Activated T-cell treated with anti-CD3 and anti-CD28 coated beads for 4 hours (primary cell): Measurements from ENCODE around the gene AIFM3.
"Not testable (repeated sequence)": the region's sequence is repeated elsewhere in the genome, so short reads cannot be mapped to it uniquely, and the experiment has no call there.

ENCODE experiments used
- DNase-seq: peaks from one replicate; pipeline ENCODE4 v3.0.0-alpha.2; 2020

AIFM3 gene

DNA sequence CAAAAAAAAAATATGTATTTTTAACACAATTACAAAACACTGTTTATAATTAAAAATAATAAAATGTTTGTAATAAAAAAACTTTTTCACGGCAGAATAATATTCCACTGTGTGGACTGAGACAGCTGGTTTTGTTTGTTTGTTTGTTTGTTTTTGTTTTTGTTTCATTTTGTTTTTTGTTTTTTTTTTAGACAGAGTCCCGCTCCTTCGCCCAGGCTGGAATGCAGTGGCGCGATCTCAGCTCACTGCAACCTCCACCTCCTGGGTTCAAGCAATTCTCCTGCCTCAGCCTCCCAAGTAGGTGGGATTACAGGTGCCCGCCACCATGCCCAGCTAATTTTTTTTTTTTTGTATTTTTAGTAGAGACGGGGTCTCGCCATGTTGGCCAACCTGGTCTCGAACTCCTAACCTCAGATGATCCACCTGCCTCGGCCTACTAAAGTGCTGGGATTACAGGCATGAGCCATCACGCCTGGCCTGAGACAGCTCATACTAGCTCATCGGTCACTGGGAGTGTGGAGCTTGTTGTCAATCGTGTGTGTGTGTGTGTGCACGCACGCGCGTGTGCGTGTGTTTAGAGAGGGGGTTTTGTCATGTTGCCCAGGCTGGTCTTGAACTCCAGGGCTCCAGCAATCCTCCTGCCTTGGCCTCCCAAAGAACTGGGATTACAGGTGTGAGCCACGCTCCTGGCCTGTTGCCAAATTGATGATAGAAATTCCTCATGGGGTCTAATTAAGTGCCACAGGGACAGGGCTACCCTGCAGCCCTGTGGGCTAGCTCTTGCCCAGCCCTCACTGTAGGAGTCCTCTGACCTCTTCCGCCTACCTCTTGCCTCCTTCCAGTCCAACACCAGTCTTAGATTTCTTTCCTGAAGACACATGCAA is 7.2 kb upstream of the AIFM3 start:
- no peak for DNase-seq

DNA sequence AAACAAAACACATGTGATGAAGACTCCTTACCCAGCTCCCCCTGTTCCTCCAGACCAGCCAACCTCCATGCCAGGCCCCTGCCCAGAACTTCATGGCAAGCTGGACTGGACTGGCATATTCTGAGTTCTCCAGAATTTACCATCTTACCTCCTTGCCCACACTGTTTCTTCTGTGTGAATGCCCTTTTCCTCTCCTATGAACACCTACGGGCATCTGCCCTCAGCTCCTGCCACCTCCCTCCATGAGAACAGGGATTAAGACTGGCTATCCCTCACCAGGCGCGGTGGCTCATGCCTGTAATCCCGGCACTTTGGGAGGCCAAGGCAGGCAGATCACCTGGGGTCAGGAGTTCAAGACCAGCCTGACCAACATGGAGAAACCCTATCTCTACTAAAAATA is 6.4 kb upstream of the AIFM3 start:
- DNase-seq, result no peak

- DNase-seq, result no peak
Observed at GRCh38 chr22:20962491-20962945, 4.5 kb upstream of the AIFM3 start.

DNA sequence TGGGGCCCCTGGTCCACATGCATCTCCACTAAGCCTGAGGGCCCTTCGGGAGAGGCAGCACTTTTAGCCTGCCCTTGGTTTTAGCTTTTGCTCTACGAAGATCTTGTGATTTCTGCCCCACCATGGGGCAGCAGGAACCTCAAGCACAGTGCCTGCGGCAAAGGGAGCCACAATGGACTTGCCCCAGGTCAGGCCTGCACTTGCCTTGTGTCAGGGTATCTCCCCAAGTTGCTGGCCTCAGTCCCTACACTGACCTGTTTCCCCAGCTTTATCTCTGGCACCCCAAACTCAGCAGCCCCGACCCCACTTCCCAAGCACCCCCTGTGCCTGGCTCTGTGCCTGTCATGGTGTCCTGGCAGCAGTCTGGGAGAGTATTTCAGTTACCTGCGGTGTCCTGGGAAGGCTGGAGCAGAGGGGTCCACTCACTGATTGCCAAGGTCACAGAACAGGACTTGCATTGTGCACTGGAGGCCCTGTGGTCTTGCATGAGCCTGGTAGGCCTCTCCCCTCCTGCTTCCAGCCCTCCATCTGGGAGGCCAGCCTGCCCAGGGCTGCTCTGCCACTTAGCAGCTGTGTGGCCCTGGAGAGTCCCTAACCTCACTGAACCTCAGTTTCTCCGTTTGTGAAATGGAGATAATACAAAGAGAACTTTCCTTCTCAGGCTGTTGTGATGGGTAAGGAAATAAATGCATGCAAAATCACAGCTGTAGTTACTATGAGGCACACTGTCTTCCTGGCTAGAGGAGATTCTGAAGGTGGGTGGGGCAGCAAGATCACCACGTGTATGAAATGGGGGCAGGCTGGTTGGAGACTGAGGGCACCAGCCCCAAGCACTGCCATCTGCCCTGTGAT is 3.6 kb upstream of the AIFM3 start:
- DNase-seq, result no peak

GRCh38 chr22:20964090-20964798 is 2.8 kb upstream of the AIFM3 start:
- no peak for DNase-seq

DNA sequence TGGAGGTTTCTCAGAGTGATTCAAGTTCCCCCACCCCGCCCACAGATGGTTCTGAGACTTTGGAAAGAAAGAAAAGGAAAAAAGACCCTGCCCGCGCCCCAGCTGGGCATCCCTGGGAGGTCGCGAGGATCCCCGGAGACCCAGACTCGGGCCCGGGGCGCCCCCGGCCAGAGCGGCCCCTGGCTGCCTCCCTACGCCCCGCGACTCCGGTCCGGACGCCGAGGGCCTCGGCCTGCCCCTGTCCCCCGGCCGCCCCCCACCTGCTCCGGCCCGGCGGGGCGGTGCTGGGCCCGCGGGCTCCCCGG is 2.3 kb upstream of the AIFM3 start:
- peak; percentile 12 for DNase-seq

GRCh38 chr22:20965104-20965887 is 1.8 kb upstream of the AIFM3 start:
- DNase-seq, result no peak

- DNase-seq, result no peak
Observed at GRCh38 chr22:20965888-20966855, 883 bp upstream of the AIFM3 start.

DNA sequence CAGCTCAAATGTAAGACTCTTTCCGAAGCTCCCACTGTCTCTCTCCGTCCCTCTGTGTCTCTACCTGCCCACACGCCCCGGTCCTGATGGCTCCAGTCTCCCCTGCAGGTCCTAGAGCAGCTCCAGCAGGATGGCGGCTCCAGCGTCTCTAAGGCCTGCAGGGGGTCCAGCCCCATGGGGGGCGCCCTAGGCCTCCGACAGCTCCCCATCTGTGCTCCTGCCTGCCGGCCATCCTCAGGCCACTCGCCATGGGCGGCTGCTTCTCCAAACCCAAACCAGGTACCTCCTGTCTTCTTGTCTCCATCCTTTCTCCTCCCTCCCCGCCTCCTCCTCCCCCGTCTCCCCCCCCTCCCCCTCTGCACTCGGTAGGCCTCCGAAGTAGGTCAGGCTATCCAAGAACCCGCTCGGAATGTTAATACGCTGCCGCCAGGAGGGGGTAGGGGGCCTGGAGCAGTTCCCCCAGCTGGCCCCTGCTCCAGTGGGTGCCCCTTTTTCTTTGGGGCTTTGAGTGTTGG is 699 bp downstream of the AIFM3 start:
- no peak for DNase-seq

GRCh38 chr22:20968281-20968977 is 1.4 kb downstream of the AIFM3 start:
- DNase-seq, result no peak

GRCh38 chr22:20970939-20971657 is 4.0 kb downstream of the AIFM3 start:
- no peak for DNase-seq

GRCh38 chr22:20972014-20972694 is 5.1 kb downstream of the AIFM3 start:
- DNase-seq, result not testable (repeated sequence)

DNA sequence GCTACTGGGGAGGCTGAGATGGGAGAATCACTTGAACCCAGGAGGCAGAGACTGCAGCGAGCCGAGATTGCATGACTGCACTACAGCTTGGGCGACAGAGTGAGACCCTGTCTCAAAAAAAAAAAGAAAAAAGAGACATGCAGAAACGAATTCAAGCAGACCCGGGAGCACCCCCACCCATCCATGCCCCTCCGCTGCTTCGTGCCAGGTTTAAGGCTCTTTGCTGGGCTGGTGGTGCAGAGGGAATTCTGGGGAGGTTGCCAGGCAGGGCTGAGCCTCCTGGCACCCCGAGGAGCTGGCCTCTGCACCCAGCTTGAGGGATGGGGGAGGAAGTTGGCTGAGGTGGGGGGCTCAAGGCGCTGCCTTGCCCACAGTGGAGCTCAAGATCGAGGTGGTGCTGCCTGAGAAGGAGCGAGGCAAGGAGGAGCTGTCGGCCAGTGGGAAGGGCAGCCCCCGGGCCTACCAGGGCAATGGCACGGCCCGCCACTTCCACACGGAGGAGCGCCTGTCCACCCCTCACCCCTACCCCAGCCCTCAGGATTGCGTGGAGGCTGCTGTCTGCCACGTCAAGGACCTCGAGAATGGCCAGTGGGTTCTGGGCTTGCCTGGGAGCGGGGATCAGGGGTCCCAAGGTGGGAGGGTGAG is 6.0 kb downstream of the AIFM3 start:
- no peak for DNase-seq

DNA sequence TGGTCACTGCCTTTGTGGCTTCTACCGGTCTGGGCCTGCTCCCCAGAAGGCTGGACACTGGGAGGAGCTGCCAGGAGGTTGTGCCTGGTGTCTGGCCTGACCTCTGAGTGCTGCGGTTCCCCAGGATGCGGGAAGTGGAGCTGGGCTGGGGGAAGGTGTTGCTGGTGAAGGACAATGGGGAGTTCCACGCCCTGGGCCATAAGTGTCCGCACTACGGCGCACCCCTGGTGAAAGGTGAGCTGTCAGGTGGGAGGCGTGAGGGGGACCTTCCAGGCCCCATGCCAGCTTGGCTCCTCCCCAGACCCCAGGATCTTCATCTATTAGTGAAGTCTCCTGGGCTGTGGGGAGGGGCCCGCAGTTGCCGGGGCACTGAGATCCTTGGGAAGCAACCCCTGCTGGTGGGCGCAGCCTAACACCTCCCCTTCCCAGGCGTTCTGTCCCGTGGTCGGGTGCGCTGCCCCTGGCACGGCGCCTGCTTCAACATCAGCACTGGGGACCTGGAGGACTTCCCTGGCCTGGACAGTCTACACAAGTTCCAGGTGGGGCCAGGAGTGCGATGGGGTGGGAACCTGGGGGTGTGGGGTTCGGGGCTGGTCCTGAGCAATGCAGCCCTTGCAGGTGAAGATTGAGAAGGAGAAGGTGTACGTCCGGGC is 6.7 kb downstream of the AIFM3 start:
- DNase-seq, result no peak

- no peak for DNase-seq
Observed at GRCh38 chr22:20974336-20974955, 7.4 kb downstream of the AIFM3 start.

DNA sequence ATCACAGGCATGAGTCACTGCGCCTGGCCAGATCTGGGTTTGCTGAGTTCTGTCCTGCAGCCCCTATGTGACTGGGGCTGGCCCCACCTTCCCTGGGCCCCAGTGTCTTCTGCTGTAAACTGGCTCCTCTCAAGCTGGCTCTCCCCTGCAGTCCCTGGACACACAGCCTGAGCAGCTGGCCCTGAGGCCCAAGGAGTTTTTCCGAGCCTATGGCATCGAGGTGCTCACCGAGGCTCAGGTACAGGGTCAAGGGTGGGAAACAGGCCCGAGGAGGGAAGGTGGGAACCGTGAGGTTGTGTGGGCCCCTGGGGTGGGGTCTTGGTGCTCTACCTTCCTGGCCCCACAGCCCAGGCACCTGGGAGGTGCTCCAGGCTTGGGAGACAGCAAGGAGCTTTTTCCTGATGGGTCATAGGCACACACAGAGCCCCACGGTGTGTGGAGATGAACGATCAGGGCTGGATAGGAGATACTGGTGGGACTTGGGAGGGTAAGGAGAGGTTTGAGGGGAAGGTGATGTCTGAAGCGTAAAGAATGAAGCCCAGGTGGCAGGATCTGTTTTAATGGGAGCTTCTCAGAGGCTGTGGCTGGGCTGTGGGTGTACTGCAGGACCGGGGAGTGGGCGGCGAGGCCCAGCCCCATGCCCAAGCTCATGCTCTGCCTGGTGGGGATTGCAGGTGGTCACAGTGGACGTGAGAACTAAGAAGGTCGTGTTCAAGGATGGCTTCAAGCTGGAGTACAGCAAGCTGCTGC is 8.7 kb downstream of the AIFM3 start:
- DNase-seq, result no peak
